ENCODE measurements around the gene NUTM2B.
"Not testable (repeated sequence)": the region's sequence is repeated elsewhere in the genome, so short reads cannot be mapped to it uniquely, and the experiment has no call there.

Gene NUTM2B

GRCh38 chr10:79702927-79703326, at the start of gene NUTM2B:
Gene NUTM2B (plus strand): TSS chr10:79703227. CDS start chr10:79703610, 383 bp downstream.
- DNase-seq (ENCODE audit: low read depth in 2 of 2): not testable (repeated sequence)

GRCh38 chr10:79663287-79663686, 39.7 kb upstream of the NUTM2B start:
- DNase-seq (ENCODE audit: low read depth in 2 of 2): not testable (repeated sequence)

- not testable (repeated sequence) for DNase-seq (ENCODE audit: low read depth in 2 of 2)
Measured at GRCh38 chr10:79664686-79665085, 38.3 kb upstream of the NUTM2B start.

GRCh38 chr10:79669248-79669788, 33.7 kb upstream of the NUTM2B start:
- DNase-seq (ENCODE audit: low read depth in 2 of 2): not testable (repeated sequence)

- not testable (repeated sequence) for DNase-seq (ENCODE audit: low read depth in 2 of 2)
Measured at GRCh38 chr10:79674878-79675277, 28.1 kb upstream of the NUTM2B start.

- DNase-seq (ENCODE audit: low read depth in 2 of 2): not testable (repeated sequence)
Measured at GRCh38 chr10:79683026-79683883, 19.8 kb upstream of the NUTM2B start.

- DNase-seq (ENCODE audit: low read depth in 2 of 2): not testable (repeated sequence)
Measured at GRCh38 chr10:79683884-79684720, 18.9 kb upstream of the NUTM2B start.

GRCh38 chr10:79685044-79685685, 17.9 kb upstream of the NUTM2B start:
- DNase-seq (ENCODE audit: low read depth in 2 of 2): peak in 1 of 2 experiments; percentile 7

GRCh38 chr10:79686595-79686994, 16.4 kb upstream of the NUTM2B start:
- not testable (repeated sequence) for DNase-seq (ENCODE audit: low read depth in 2 of 2)

- DNase-seq (ENCODE audit: low read depth in 2 of 2): not testable (repeated sequence)
Measured at GRCh38 chr10:79687406-79688150, 15.4 kb upstream of the NUTM2B start.

- not testable (repeated sequence) for DNase-seq (ENCODE audit: low read depth in 2 of 2)
Measured at GRCh38 chr10:79688798-79689197, 14.2 kb upstream of the NUTM2B start.

GRCh38 chr10:79696596-79696995, 6.4 kb upstream of the NUTM2B start:
- DNase-seq (ENCODE audit: low read depth in 2 of 2): not testable (repeated sequence)

- not testable (repeated sequence) for DNase-seq (ENCODE audit: low read depth in 2 of 2)
Measured at GRCh38 chr10:79697141-79697540, 5.9 kb upstream of the NUTM2B start.

GRCh38 chr10:79700381-79700944, 2.6 kb upstream of the NUTM2B start:
- DNase-seq (ENCODE audit: low read depth in 2 of 2): not testable (repeated sequence)

- DNase-seq (ENCODE audit: low read depth in 2 of 2): not testable (repeated sequence)
Measured at GRCh38 chr10:79707017-79707416, 4.0 kb downstream of the NUTM2B start.

- not testable (repeated sequence) for DNase-seq (ENCODE audit: low read depth in 2 of 2)
Measured at GRCh38 chr10:79714976-79715375, 11.9 kb downstream of the NUTM2B start.

GRCh38 chr10:79716917-79717579, 14.0 kb downstream of the NUTM2B start:
- not testable (repeated sequence) for DNase-seq (ENCODE audit: low read depth in 2 of 2)

GRCh38 chr10:79720000-79720399, 17.0 kb downstream of the NUTM2B start:
- DNase-seq (ENCODE audit: low read depth in 2 of 2): not testable (repeated sequence)

GRCh38 chr10:79726620-79727019, 23.6 kb downstream of the NUTM2B start:
- not testable (repeated sequence) for DNase-seq (ENCODE audit: low read depth in 2 of 2)

- not testable (repeated sequence) for DNase-seq (ENCODE audit: low read depth in 2 of 2)
Measured at GRCh38 chr10:79744844-79745243, 41.8 kb downstream of the NUTM2B start.
